Erythroblast (primary cell): ENCODE data around the gene FCN1.

Experiments used
- DNase-seq, 2 experiments: peaks; one replicate each; lab custom pipeline; 2025; lab: John Stamatoyannopoulos, UW
- GATA1 ChIP-seq: IDR thresholded peaks from 2 replicates; pipeline ENCODE4 v1.6.1; 2011; ENCODE audit warnings: low read depth, mild to moderate bottlenecking, control low read depth, low read length, moderate library complexity
- POLR2A ChIP-seq: IDR thresholded peaks from 2 replicates; pipeline ENCODE4 v1.6.1; 2011; ENCODE audit warnings: mild to moderate bottlenecking, low read length

The FCN1 gene

GRCh38 chr9:134891053-134891452, 26.7 kb downstream of the FCN1 start:
- no peak for TF ChIP-seq POLR2A
- TF ChIP-seq GATA1: no peak
- peak in 1 of 2 experiments; percentile 10 for DNase-seq

- TF ChIP-seq POLR2A (no peak), GATA1 (no peak)
- DNase-seq: no peak
Observed at GRCh38 chr9:134890155-134890495, 27.6 kb downstream of the FCN1 start.

- no peak for DNase-seq
- TF ChIP-seq POLR2A (no peak), GATA1 (no peak)
Observed at GRCh38 chr9:134889386-134890154, 28.1 kb downstream of the FCN1 start.

- no peak for DNase-seq
- TF ChIP-seq GATA1: no peak
- TF ChIP-seq POLR2A: no peak
Observed at GRCh38 chr9:134888603-134889190, 29.0 kb downstream of the FCN1 start.

GRCh38 chr9:134887686-134888602, 29.8 kb downstream of the FCN1 start:
- TF ChIP-seq GATA1 (no peak), POLR2A (no peak)
- no peak for DNase-seq

- TF ChIP-seq POLR2A (no peak), GATA1 (no peak)
Observed at GRCh38 chr9:134887219-134887618, 30.5 kb downstream of the FCN1 start.

GRCh38 chr9:134886413-134886913, 31.2 kb downstream of the FCN1 start:
- TF ChIP-seq POLR2A (no peak), GATA1 (no peak)
- DNase-seq: no peak

More at GRCh38 chr9:134887219-134887618, 30.5 kb downstream of the FCN1 start:
- DNase-seq: no peak

GRCh38 chr9:134885679-134886412, 31.9 kb downstream of the FCN1 start:
- TF ChIP-seq POLR2A (no peak), GATA1 (no peak)

GRCh38 chr9:134885001-134885678, 32.6 kb downstream of the FCN1 start:
- DNase-seq: no peak
- TF ChIP-seq POLR2A (no peak), GATA1 (no peak)

More at GRCh38 chr9:134885679-134886412, 31.9 kb downstream of the FCN1 start:
- DNase-seq: no peak

GRCh38 chr9:134884492-134884891, 33.2 kb downstream of the FCN1 start:
- TF ChIP-seq POLR2A (no peak), GATA1 (no peak)
- DNase-seq: no peak

- no peak for DNase-seq
- TF ChIP-seq GATA1: no peak
- TF ChIP-seq POLR2A: no peak
Observed at GRCh38 chr9:134883040-134883782, 34.5 kb downstream of the FCN1 start.

GRCh38 chr9:134882204-134882785, 35.4 kb downstream of the FCN1 start:
- DNase-seq: no peak
- TF ChIP-seq GATA1 (no peak), POLR2A (no peak)
